ENCODE measurements around the gene SCUBE3. TPM values are rescaled to one million over a fixed set of nuclear protein-coding genes. Genes with fewer than 3 reads are reported as not detected.

SCUBE3 gene
- total and polyA plus RNA-seq, 2 experiments from 2014 or later, result 0.39 to 1.1 TPM

GRCh38 chr6:35176301-35177024 is 37.3 kb upstream of the SCUBE3 start:
- no peaks in the 10 kb centered on the region for H3K9me3 Mint-ChIP-seq
- Histone ChIP-seq H3K4me3 (no peak overlapping the region), H3K9me2 (ENCODE audit: insufficient read depth) (no peaks in the 10 kb centered on the region), H3K4me1 (ENCODE audit: insufficient read depth) (no peaks in the 10 kb centered on the region; the same call in 1 of the 2 replicates), H3K79me2 (replicated peaks; ENCODE audit: insufficient read depth) (no peaks in the 10 kb centered on the region), H3K27ac (ENCODE audit: low read depth) (no peak overlapping the region), H3F3A (replicated peaks; ENCODE audit: low read depth) (peaks cover 2% of the 10 kb centered on the region; the same call in 1 of the 2 replicates), H2AFZ (no peak overlapping the region), H3K4me2 (no peak overlapping the region), H3K36me3 (ENCODE audit: insufficient read depth) (no peaks in the 10 kb centered on the region), H4K20me1 (replicated peaks; ENCODE audit: insufficient read depth) (no peaks in the 10 kb centered on the region; the same call in 1 of the 2 replicates), H3K27me3 (ENCODE audit: insufficient read depth) (peaks cover 6% of the 10 kb centered on the region)
- H3K4me3 Mint-ChIP-seq, result no peak overlapping the region
- DNase-seq (ENCODE audit: low spot score), result peak; percentile 23
- H3K36me3 Mint-ChIP-seq (ENCODE audit: low read depth), result no peaks in the 10 kb centered on the region
- H3K4me1 Mint-ChIP-seq, result peaks cover 14% of the 10 kb centered on the region
- H3K27ac Mint-ChIP-seq, result no peak overlapping the region
- TF ChIP-seq EZH2phosphoT487 (IDR thresholded peaks at IDR 0.05; ENCODE audit: unreplicated experiment) (no peak), JUNB (IDR thresholded peaks at IDR 0.05; ENCODE audit: unreplicated experiment) (no peak), REST (IDR thresholded peaks at IDR 0.05; ENCODE audit: unreplicated experiment) (no peak), ZNF462 (CRISPR knock-in tag; IDR thresholded peaks at IDR 0.05) (no peak), ZNF331 (CRISPR knock-in tag; IDR thresholded peaks at IDR 0.05; ENCODE audit: low read depth) (no peak), POLR2AphosphoS5 (IDR thresholded peaks at IDR 0.05; ENCODE audit: low read depth) (no peak), ETS1 (IDR thresholded peaks at IDR 0.05) (no peak), CREB1 (CRISPR knock-in tag; IDR thresholded peaks at IDR 0.05; ENCODE audit: low read depth) (no peak), STAT1 (IDR thresholded peaks at IDR 0.05; ENCODE audit: unreplicated experiment) (no peak), CTCF (conservative IDR thresholded peaks at IDR 0.05; ENCODE audit: low read depth in 2 of 2) (no peak), EZH2 (IDR thresholded peaks at IDR 0.05; ENCODE audit: low read depth, unreplicated experiment) (no peak), NANOG (IDR thresholded peaks at IDR 0.05; ENCODE audit: borderline replicate concordance) (no peak), ZNF114 (CRISPR knock-in tag; IDR thresholded peaks at IDR 0.05) (no peak)
- H3K27me3 Mint-ChIP-seq (ENCODE audit: insufficient read depth, low read depth, poor library complexity), result peaks cover 2% of the 10 kb centered on the region
- peak; percentile 17; the same call in 2 of the 3 replicates for ATAC-seq

Data from GM23338 (cell line).